ENCODE results near the gene MAN2C1.

Gene MAN2C1

GRCh38 chr15:75367913-75368688, at the start of gene MAN2C1:
MAN2C1 (minus strand) TSS chr15:75368607; CDS start chr15:75368583, 24 bp downstream.
- DNase-seq: peak; percentile 94

- no peak for DNase-seq
Observed at GRCh38 chr15:75416584-75416983, 48.2 kb upstream of the MAN2C1 start.

GRCh38 chr15:75410196-75410595, 41.8 kb upstream of the MAN2C1 start:
- DNase-seq: no peak

GRCh38 chr15:75407083-75407482, 38.7 kb upstream of the MAN2C1 start:
- DNase-seq: no peak

- no peak for DNase-seq
Observed at GRCh38 chr15:75403892-75404291, 35.5 kb upstream of the MAN2C1 start.

GRCh38 chr15:75397494-75397893, 29.1 kb upstream of the MAN2C1 start:
- no peak for DNase-seq

- peak; percentile 37 for DNase-seq
Observed at GRCh38 chr15:75389791-75390382, 21.5 kb upstream of the MAN2C1 start.

- peak; percentile 48 for DNase-seq
Observed at GRCh38 chr15:75383986-75384385, 15.6 kb upstream of the MAN2C1 start.

- no peak for DNase-seq
Observed at GRCh38 chr15:75380773-75381172, 12.4 kb upstream of the MAN2C1 start.

- DNase-seq: no peak
Observed at GRCh38 chr15:75371901-75372688, 3.7 kb upstream of the MAN2C1 start.

GRCh38 chr15:75371486-75371885, 3.1 kb upstream of the MAN2C1 start:
- DNase-seq: no peak

- no peak for DNase-seq
Observed at GRCh38 chr15:75369897-75370581, 1.6 kb upstream of the MAN2C1 start.

- no peak for DNase-seq
Observed at GRCh38 chr15:75368689-75369239, 357 bp upstream of the MAN2C1 start.

- no peak for DNase-seq
Observed at GRCh38 chr15:75367406-75367912, 948 bp downstream of the MAN2C1 start.

- DNase-seq: no peak
Observed at GRCh38 chr15:75367006-75367405, 1.4 kb downstream of the MAN2C1 start.

GRCh38 chr15:75366163-75366562, 2.2 kb downstream of the MAN2C1 start:
- no peak for DNase-seq

- DNase-seq: no peak
Observed at GRCh38 chr15:75364881-75365280, 3.5 kb downstream of the MAN2C1 start.

GRCh38 chr15:75363786-75364185, 4.6 kb downstream of the MAN2C1 start:
- no peak for DNase-seq

GRCh38 chr15:75362642-75363249, 5.7 kb downstream of the MAN2C1 start:
- DNase-seq: no peak

- DNase-seq: no peak
Observed at GRCh38 chr15:75361989-75362641, 6.3 kb downstream of the MAN2C1 start.

GRCh38 chr15:75361361-75361988, 6.9 kb downstream of the MAN2C1 start:
- DNase-seq: no peak

Data from NCI-H510A treated with DMSO at 0.1 percent for 48 hours (cell line).